Panc1 (cell line): ENCODE results near the gene PAX5.

ENCODE experiments used
- TCF7L2 ChIP-seq: IDR thresholded peaks from 2 replicates; pipeline ENCODE4 v1.6.1; 2011; ENCODE audit warnings: mild to moderate bottlenecking, low read depth, low read length, inconsistent platforms
- TF ChIP-seq, protein P1 (sequence below): fragments of 450-650 bp; IDR thresholded peaks from 2 replicates; pipeline ENCODE4 v1.5.1; 2017; ENCODE audit warnings: mild to moderate bottlenecking

DNA sequence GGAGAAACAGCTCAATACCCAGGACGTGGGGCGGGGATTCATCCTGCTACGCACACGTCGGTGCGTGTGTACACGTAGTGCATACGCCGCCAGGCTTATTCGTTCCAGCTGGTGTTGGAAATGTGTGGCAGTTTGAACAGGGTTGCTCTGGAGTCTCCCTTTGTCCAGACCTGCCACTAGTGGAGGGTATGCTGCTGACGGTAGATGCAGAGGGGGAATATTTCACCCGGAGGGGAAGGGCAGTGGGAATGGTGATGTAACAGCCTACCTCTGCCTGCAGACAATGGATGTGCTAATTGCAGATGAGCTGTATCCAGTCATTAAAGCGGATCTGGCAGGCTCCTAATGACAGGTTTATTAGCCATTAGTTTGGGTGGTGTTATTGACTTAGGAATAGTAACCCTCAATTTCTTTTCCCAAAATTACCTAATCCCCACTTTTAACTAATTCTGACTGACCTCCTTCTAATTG lies 142.7 kb downstream of the PAX5 start:
- TF ChIP-seq, protein P1, sequence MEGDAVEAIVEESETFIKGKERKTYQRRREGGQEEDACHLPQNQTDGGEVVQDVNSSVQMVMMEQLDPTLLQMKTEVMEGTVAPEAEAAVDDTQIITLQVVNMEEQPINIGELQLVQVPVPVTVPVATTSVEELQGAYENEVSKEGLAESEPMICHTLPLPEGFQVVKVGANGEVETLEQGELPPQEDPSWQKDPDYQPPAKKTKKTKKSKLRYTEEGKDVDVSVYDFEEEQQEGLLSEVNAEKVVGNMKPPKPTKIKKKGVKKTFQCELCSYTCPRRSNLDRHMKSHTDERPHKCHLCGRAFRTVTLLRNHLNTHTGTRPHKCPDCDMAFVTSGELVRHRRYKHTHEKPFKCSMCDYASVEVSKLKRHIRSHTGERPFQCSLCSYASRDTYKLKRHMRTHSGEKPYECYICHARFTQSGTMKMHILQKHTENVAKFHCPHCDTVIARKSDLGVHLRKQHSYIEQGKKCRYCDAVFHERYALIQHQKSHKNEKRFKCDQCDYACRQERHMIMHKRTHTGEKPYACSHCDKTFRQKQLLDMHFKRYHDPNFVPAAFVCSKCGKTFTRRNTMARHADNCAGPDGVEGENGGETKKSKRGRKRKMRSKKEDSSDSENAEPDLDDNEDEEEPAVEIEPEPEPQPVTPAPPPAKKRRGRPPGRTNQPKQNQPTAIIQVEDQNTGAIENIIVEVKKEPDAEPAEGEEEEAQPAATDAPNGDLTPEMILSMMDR = no peak
- TF ChIP-seq TCF7L2 = no peak
